Fibroblast of lung (primary cell): ENCODE measurements around the gene TOP1. TPM values are rescaled to one million over a fixed set of nuclear protein-coding genes. Genes with fewer than 3 reads are reported as not detected.

Source experiments
- DNase-seq, 2 donors: peaks; one replicate each; pipeline versions ENCODE4 v3.0.0 to v3.0.0-alpha.2; 2010; ENCODE audit warnings: low read depth in 2 of 2
- H2AFZ ChIP-seq: 2 replicates; pipeline ENCODE4 v1.5.1; 2012; ENCODE audit warnings: low read length, control low read depth, inconsistent platforms
- H3K27ac ChIP-seq: 2 replicates; pipeline ENCODE4 v1.5.1; 2011; ENCODE audit warnings: low read length, control low read depth; ENCODE audit not compliant: insufficient read depth
- H3K27me3 ChIP-seq: 2 replicates; pipeline ENCODE4 v1.5.1; 2011; ENCODE audit warnings: mild to moderate bottlenecking, low read length; ENCODE audit not compliant: control insufficient read depth, insufficient read depth
- H3K36me3 ChIP-seq: 2 replicates; pipeline ENCODE4 v1.5.1; 2011; ENCODE audit warnings: low read length; ENCODE audit not compliant: control insufficient read depth, insufficient read depth
- H3K4me1 ChIP-seq: 2 replicates; pipeline ENCODE4 v1.5.1; 2011; ENCODE audit warnings: low read length; ENCODE audit not compliant: control insufficient read depth, insufficient read depth; ENCODE audit errors: extremely low read depth
- H3K4me2 ChIP-seq: 2 replicates; pipeline ENCODE4 v1.5.1; 2011; ENCODE audit warnings: low read length, control low read depth; ENCODE audit not compliant: insufficient read depth; ENCODE audit errors: extremely low read depth
- H3K4me3 ChIP-seq, 4 experiments: fragments of 200-600 bp in 1 of 4; sonication (generic) in 1 of 4; replicated peaks in 1 of 4; 2 replicates each; pipeline ENCODE4 v1.5.1; 2011 to 2016; ENCODE audit warnings: low read length in 4 of 4, low read depth in 3 of 4, mild to moderate bottlenecking in 3 of 4, control low read depth in 2 of 4, inconsistent platforms in 1 of 4, mixed read lengths in 1 of 4; ENCODE audit not compliant: insufficient read depth in 1 of 4; ENCODE audit errors: control extremely low read depth in 1 of 4
- H3K79me2 ChIP-seq: 2 replicates; pipeline ENCODE4 v1.5.1; 2012; ENCODE audit warnings: mild to moderate bottlenecking, low read length, inconsistent platforms; ENCODE audit not compliant: control insufficient read depth, insufficient read depth
- H3K9ac ChIP-seq: 2 replicates; pipeline ENCODE4 v1.5.1; 2011; ENCODE audit warnings: mild to moderate bottlenecking, low read length, control low read depth; ENCODE audit not compliant: insufficient read depth
- H3K9me3 ChIP-seq: 2 replicates; pipeline ENCODE4 v1.5.1; 2012; ENCODE audit warnings: low read depth, low read length; ENCODE audit not compliant: control insufficient read depth, insufficient read depth
- H4K20me1 ChIP-seq: 2 replicates; pipeline ENCODE4 v1.5.1; 2011; ENCODE audit warnings: low read length; ENCODE audit not compliant: control insufficient read depth, insufficient read depth; ENCODE audit errors: extremely low read depth
- EZH2 ChIP-seq: IDR thresholded peaks from 2 replicates; pipeline ENCODE4 v1.5.1; 2012; ENCODE audit warnings: low read length, control low read depth, mild to moderate bottlenecking; ENCODE audit errors: missing control alignments
- polyA plus RNA-seq, 2 donors: library from polyadenylated mRNA; depleted of rRNA in 1 of 2; stranded (reverse) in 1 of 2; unstranded in 1 of 2; fragments of >200 nt; gene quantifications; 2 replicates each; pipeline ENCODE4 v1.2.1, GENCODE V29; 2011 to 2012; ENCODE audit warnings: missing spikeins in 1 of 2
- total RNA-seq: library from RNA; depleted of rRNA; stranded (reverse); fragments of >200 nt; gene quantifications from 2 replicates; pipeline ENCODE4 v1.2.1, GENCODE V29; 2014
- TF ChIP-seq, protein P1 (sequence below), 2 donors: IDR thresholded peaks in 1 of 2; conservative IDR thresholded peaks in 1 of 2; 1 replicate in 1 of 2; 2 replicates in 1 of 2; pipeline ENCODE4 v1.5.1; 2011 to 2012; ENCODE audit warnings: low read length in 2 of 2, control low read depth in 1 of 2, inconsistent platforms in 1 of 2, low read depth in 1 of 2, mild to moderate bottlenecking in 1 of 2

Gene TOP1
- total and polyA plus RNA-seq, 2 donors (not counting 1 experiment from before 2014, with no cell fraction given): 18.4 to 35.3 TPM

DNA sequence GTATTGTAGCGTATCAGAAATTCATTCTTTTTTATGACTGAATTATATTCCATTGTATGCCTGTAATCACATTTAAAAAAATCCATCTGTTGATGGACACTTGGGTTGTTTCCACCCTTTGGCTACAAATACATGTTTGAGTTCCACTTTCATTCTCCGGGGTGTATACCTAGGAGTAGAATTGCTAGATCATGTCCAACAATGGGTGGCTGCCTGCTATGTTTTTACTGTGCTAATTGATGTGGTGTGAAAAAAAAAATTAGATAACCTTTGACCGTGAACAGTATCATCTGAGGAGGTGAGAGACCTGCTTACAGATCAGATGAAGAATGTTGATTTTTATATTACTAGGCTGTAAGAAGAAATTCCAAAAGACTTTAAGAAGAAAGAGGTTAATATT, 37.1 kb downstream of the TOP1 start:
- H3K27ac ChIP-seq: no peak overlapping the region
- no peak overlapping the region for H2AFZ ChIP-seq
- no peak overlapping the region for H3K4me3 ChIP-seq
- no peaks in the 10 kb centered on the region for H4K20me1 ChIP-seq
- peaks cover 87% of the 10 kb centered on the region for H3K79me2 ChIP-seq
- H3K9me3 ChIP-seq: no peaks in the 10 kb centered on the region
- H3K36me3 ChIP-seq: peaks cover 10% of the 10 kb centered on the region
- no peaks in the 10 kb centered on the region for H3K27me3 ChIP-seq
- H3K4me1 ChIP-seq: peaks cover 4% of the 10 kb centered on the region
- H3K4me2 ChIP-seq: no peak overlapping the region
- no peak for DNase-seq
- H3K9ac ChIP-seq: no peak overlapping the region
- no peak for TF ChIP-seq EZH2
- TF ChIP-seq, protein P1, sequence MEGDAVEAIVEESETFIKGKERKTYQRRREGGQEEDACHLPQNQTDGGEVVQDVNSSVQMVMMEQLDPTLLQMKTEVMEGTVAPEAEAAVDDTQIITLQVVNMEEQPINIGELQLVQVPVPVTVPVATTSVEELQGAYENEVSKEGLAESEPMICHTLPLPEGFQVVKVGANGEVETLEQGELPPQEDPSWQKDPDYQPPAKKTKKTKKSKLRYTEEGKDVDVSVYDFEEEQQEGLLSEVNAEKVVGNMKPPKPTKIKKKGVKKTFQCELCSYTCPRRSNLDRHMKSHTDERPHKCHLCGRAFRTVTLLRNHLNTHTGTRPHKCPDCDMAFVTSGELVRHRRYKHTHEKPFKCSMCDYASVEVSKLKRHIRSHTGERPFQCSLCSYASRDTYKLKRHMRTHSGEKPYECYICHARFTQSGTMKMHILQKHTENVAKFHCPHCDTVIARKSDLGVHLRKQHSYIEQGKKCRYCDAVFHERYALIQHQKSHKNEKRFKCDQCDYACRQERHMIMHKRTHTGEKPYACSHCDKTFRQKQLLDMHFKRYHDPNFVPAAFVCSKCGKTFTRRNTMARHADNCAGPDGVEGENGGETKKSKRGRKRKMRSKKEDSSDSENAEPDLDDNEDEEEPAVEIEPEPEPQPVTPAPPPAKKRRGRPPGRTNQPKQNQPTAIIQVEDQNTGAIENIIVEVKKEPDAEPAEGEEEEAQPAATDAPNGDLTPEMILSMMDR (conservative IDR thresholded peaks at IDR 0.05 in 1 of 2, IDR thresholded peaks at IDR 0.05 in 1 of 2; ENCODE audit: low read depth in 1 of 2, low read length in 2 of 2): no peak

DNA sequence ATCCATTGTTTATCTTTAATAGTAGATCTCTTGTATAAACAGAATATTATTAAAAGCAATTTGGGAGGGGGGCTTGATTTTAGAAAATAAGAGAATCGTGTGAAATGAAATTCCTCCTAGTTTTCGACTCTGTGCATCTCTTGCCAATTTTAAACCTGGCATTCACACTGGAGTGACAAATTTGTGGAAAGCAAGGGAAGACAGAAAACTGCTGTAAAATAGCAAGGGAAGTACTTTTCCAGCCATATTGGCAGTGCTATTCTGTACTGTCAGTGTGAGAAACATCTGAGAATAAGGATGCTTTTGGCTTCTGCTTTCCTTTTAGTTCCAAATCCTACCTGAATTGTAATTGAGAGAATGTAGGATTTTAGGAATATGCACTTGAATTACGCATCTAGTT, 40.2 kb downstream of the TOP1 start:
- Histone ChIP-seq H3K9ac (no peak overlapping the region), H3K36me3 (peaks cover 7% of the 10 kb centered on the region)

DNA sequence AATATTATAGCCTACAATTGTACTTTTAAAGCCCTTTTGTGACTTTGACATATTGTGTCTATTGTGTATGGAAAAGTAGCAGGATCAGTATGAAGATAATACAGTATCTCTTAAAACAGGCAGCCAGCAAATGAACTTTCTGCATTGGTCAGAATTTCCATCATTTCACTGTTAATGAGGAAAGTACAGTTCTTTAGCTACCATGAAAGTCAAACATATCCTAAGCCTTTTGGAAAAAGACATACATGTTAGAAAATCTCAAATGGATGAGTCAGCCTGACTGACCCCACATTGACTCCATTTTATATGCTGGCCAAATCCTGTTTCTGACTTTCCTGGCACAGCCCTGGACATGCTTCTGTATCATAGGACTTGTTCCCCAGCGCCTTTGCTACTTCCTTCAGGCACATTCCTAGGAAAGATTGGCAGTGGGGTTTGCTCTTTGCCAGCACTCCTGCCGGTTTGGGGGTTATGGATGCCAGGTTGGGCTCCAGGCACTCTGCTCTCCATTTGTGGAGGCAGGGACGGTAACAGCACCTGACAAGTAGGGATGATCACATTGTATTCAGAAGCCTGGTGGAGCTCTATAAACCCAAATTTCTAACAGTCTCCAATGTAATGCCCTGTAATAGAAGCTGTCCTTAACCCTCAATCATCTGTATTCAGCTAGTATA, 43.7 kb downstream of the TOP1 start:
- no peaks in the 10 kb centered on the region for H3K9me3 ChIP-seq
- no peak overlapping the region for H2AFZ ChIP-seq
- peak overlapping the region; percentile 62 for H3K27ac ChIP-seq
- DNase-seq: peak; percentile 89 to 91
- TF ChIP-seq, protein P1 (conservative IDR thresholded peaks at IDR 0.05 in 1 of 2, IDR thresholded peaks at IDR 0.05 in 1 of 2; ENCODE audit: low read depth in 1 of 2, low read length in 2 of 2): no peak
- no peak for TF ChIP-seq EZH2
- peaks cover 91% of the 10 kb centered on the region for H3K79me2 ChIP-seq
- peaks cover 7% of the 10 kb centered on the region for H3K36me3 ChIP-seq
- peaks cover 27% of the 10 kb centered on the region for H3K4me1 ChIP-seq
- no peaks in the 10 kb centered on the region for H3K27me3 ChIP-seq
- no peaks in the 10 kb centered on the region for H4K20me1 ChIP-seq
- H3K4me2 ChIP-seq: peak overlapping the region; percentile 77
- no peak overlapping the region for H3K4me3 ChIP-seq
- H3K9ac ChIP-seq: no peak overlapping the region

More for the DNA sequence above, 40.2 kb downstream of the TOP1 start:
- Histone ChIP-seq H3K27me3 (no peaks in the 10 kb centered on the region), H3K79me2 (peaks cover 87% of the 10 kb centered on the region), H3K4me2 (no peak overlapping the region), H3K4me3 (no peak overlapping the region), H3K27ac (no peak overlapping the region), H4K20me1 (no peaks in the 10 kb centered on the region), H3K9me3 (no peaks in the 10 kb centered on the region), H3K4me1 (peaks cover 21% of the 10 kb centered on the region), H2AFZ (no peak overlapping the region)
- TF ChIP-seq, protein P1 (conservative IDR thresholded peaks at IDR 0.05 in 1 of 2, IDR thresholded peaks at IDR 0.05 in 1 of 2; ENCODE audit: low read depth in 1 of 2, low read length in 2 of 2): no peak
- no peak for TF ChIP-seq EZH2
- no peak for DNase-seq
